HG03108 (cell line): ENCODE results near the gene SVBP.
A peak's percentile ranks its signal among the peaks of the same experiment; 100 is the strongest.

Experiments
- ATAC-seq: cut with Tn5 transposase; IDR thresholded peaks from one replicate; pipeline ENCODE4 v1.9.1; 2021; ENCODE audit warnings: moderate library complexity; ENCODE audit not compliant: unreplicated experiment

SVBP gene

GRCh38 chr1:42806593-42806992, 10.6 kb downstream of the SVBP start:
- no peak for ATAC-seq

GRCh38 chr1:42806171-42806570, 11.0 kb downstream of the SVBP start:
- ATAC-seq, result no peak

GRCh38 chr1:42801832-42802473, 15.2 kb downstream of the SVBP start:
- no peak for ATAC-seq

- no peak for ATAC-seq
Observed at GRCh38 chr1:42797979-42798378, 19.2 kb downstream of the SVBP start.

- no peak for ATAC-seq
Observed at GRCh38 chr1:42797414-42797813, 19.8 kb downstream of the SVBP start.

GRCh38 chr1:42793824-42794223, 23.4 kb downstream of the SVBP start:
- ATAC-seq, result no peak

GRCh38 chr1:42788021-42788420, 29.2 kb downstream of the SVBP start:
- no peak for ATAC-seq

- no peak for ATAC-seq
Observed at GRCh38 chr1:42786097-42786496, 31.1 kb downstream of the SVBP start.

GRCh38 chr1:42784946-42785693, 32.1 kb downstream of the SVBP start, which contains the start of gene TMEM269:
TSS of gene TMEM269 (plus strand) at chr1:42784991. CDS start at chr1:42789894, 4,903 bp downstream.
- ATAC-seq, result no peak

- ATAC-seq, result no peak
Observed at GRCh38 chr1:42784547-42784945, 32.7 kb downstream of the SVBP start.

GRCh38 chr1:42783092-42783491, 34.1 kb downstream of the SVBP start:
- no peak for ATAC-seq

- ATAC-seq, result no peak
Observed at GRCh38 chr1:42780176-42780575, 37.0 kb downstream of the SVBP start.

- no peak for ATAC-seq
Observed at GRCh38 chr1:42779725-42780124, 37.5 kb downstream of the SVBP start.

GRCh38 chr1:42777852-42778251, 39.3 kb downstream of the SVBP start:
- ATAC-seq, result no peak

- no peak for ATAC-seq
Observed at GRCh38 chr1:42776502-42776901, 40.7 kb downstream of the SVBP start.

- no peak for ATAC-seq
Observed at GRCh38 chr1:42774928-42775526, 42.2 kb downstream of the SVBP start.

- ATAC-seq, result no peak
Observed at GRCh38 chr1:42773420-42773819, 43.8 kb downstream of the SVBP start.

- ATAC-seq, result no peak
Observed at GRCh38 chr1:42769811-42770210, 47.4 kb downstream of the SVBP start.

GRCh38 chr1:42768172-42768571, 49.0 kb downstream of the SVBP start:
- ATAC-seq, result no peak

- peak; percentile 16 for ATAC-seq
Observed at GRCh38 chr1:42767510-42768000, 49.6 kb downstream of the SVBP start.

GRCh38 chr1:42766741-42767509, 50.3 kb downstream of the SVBP start, which contains the start of the genes C1orf50 and P3H1:
TSS of gene C1orf50 (plus strand) at chr1:42767249. CDS start at chr1:42767312, 63 bp downstream.
TSS of gene P3H1 (minus strand) at chr1:42767028. CDS start at chr1:42766971, 57 bp downstream.
- ATAC-seq, result peak; percentile 88
